NCI-H2107 (cell line): ENCODE measurements around the gene PAQR8.

ENCODE experiments used
- DNase-seq: peaks from one replicate; lab custom pipeline; 2025; lab: John Stamatoyannopoulos, UW

PAQR8 gene

GRCh38 chr6:52351879-52352238 lies 10.1 kb upstream of the PAQR8 start:
- no peak for DNase-seq

DNA sequence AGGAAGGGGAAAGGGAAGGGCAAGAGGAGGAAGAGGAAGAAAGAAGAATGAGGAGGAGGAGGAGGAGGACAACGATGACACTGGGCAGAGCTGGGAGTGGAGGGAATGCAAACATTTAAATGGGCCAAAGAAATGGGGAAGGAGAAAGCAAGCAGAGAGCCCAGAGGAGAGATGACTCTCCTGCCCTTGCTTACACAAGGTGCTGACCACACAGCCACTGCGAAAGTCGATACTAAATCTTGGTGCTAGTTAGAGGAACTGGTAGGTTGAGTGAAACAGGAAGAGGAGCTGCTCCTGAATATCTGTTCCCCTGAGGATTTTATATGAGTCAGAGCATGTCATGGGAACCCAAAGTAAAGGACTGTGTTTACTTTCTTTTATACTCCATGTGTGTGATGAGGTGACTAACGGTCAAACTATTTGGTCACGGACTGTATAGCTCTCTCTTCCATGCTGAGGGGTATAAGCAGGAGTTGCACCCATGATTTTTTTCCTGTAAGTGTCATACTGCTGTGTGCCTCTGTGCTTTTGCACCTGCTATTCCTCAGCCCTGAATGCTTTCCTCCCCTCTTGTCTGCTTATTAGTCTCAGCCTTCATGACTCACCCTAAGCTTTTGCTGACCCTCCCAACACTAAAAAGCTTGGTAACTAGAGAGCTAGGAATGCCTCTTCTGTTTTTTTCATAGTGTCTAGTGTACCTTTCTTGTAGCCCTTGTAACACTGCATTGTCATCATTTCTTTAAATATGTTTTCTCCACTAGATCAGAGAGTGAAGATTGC lies 9.5 kb upstream of the PAQR8 start:
- no peak for DNase-seq

- DNase-seq = no peak
Measured at GRCh38 chr6:52356017-52356416, 5.9 kb upstream of the PAQR8 start.

GRCh38 chr6:52359403-52359802 lies 2.5 kb upstream of the PAQR8 start:
- DNase-seq = no peak

DNA sequence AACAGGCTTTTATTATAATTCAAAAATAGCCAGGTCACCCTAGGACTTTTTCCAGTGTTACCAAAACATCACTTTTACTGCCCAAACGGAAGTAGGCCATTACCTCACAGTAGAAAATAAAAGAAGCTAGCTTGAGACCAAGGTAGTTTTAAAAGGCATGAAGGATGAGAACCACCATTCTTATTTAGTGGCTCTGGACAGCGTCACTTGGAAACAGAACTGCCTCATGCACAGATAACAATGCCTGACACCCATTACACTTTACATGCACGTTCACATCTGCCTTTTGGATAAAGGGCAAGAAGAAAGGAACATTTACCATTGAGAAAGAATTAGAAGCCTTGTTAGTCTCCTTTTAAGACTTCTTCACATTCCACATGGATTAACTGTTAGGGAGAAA lies 1.9 kb upstream of the PAQR8 start:
- DNase-seq = no peak

DNA sequence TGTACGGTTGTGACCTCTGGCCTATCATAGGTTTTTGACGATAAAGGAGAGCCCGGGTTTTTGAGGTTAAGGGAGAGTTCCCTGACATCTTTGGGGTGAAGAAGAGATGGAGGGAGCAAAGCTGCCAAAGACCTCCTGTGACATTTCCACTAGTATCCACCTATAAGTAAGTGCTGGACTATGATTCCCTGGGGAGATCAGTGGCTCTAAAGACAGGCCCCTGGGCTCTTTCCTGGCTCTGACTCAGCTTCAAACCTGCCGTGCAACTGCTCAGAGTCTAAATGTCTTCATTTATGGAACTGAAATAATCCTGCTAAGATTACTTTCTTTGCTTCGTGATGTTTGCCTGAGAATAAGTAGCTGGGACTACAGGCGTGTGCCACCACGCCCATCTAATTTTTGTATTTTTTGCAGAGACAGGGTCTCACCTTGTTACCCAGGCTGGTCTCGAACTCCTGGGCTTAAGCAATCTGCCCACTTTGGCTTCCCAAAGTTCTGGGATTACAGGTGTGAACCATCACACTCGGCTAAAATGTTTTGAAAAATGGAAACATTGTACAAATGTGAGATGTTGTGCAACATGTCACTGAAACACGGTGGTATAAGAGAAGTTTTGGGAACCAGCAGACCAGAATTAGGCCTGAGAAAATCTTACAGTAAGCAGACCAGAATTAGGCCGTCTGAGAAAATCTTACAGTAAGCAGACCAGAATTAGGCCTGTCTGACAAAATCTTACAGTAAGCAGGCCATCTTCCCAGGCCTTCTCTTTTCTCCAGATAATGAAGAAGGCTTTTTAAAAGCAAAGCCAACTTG lies 1.1 kb upstream of the PAQR8 start:
- DNase-seq = no peak

GRCh38 chr6:52361414-52361944 lies 472 bp upstream of the PAQR8 start:
- DNase-seq = no peak

- no peak for DNase-seq
Measured at GRCh38 chr6:52362443-52363227, 684 bp downstream of the PAQR8 start.

DNA sequence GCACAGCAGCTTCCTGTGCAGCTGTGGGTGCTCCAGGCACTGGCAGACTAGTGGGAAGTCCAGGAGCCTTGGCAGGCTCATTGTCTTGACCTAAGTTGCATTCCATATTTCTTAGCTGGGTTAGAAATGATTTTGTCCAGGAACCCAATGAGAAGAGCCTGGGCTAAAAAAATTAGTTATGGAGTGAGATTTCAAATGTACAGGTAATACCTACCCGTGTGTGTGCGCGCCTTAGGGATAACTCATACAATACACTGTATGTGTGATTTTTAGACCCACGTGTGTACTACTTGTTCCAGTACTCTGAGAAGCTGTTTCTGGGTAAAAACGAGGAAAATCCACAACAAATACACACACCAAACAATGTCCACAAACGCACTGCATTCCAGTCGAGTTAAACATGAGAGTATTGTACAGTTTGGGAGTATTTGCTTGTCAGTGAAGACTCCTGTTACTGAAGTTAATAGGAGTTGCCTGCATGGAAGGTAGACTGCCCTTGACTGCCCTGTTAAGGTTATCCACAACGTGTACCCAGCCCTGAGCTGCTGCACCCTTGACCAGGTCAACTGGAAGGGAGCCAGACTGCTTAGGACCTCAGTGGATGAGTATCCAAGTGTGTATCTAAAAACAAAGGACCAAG lies 1.4 kb downstream of the PAQR8 start:
- no peak for DNase-seq

DNA sequence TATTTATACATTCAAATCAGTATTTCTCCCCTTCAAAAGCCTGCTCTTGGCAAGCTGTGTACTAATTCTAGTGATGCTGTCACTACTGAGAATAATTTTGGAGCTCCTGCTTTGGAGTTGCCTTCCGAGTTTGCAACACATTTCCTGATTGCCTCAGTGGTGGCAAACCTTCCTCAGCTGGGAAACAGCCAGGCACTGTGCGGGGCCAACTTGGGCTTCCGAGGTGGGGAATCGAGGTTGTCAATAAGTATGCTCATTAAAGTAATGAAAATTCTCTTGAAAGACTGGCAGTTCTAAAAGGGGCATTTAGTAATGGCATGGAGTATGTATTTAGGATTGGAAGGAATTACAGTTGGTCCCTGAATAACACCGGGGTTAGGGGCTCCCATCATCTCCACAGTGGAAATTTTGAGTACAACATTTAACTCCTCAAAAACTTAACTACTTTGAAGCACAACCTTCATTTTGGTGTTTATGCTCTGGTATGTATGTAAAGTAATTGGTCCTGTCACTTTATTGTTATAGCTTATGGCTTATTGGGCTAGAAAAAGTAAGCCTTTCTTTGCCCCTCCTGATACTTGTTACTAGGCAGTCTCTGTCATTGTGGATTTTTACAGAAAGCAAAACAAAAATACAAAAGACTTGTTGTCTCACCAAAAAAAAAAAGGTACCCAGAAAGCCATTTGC lies 2.7 kb downstream of the PAQR8 start:
- DNase-seq = no peak

DNA sequence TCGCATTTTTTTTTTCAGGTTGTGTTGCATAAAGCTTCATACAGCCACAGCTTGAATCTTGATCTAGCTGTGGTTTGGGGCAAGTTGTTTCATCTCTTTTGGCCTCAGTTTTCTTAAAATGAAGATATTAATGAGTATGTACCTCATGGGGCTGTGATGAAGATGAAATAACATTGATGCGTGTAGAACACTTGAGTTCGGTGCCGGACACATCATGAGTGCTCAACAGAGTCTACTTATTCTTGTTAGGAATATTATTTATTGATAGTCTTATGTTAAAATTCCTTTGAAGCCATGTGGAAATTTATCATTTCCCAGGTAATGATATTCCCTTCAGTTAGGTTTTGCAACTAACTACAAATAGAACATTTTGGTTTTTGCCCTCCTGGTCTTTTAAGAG lies 3.4 kb downstream of the PAQR8 start:
- no peak for DNase-seq

GRCh38 chr6:52365866-52366540 lies 4.1 kb downstream of the PAQR8 start:
- no peak for DNase-seq

DNA sequence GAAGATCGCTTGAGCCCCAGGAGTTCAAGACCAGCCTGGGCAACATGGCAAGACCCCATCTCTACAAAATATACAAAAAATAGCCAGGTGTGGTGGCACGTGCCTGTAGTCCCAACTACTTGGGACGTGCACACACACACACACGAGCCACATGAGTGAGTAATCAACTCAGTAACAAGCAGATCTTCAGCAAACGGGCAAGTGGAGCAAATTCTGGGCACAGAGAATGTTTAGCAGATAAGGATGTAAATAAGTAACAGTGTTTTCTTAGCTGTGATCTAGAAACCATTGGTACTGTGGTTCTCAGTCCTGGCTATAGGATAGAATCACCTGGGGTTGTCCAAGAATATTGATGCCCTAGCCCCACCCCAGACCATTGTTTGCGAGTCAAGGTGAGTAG lies 6.1 kb downstream of the PAQR8 start:
- no peak for DNase-seq

- no peak for DNase-seq
Measured at GRCh38 chr6:52369234-52369633, 7.3 kb downstream of the PAQR8 start.

GRCh38 chr6:52371656-52372191 lies 9.8 kb downstream of the PAQR8 start:
- no peak for DNase-seq

- no peak for DNase-seq
Measured at GRCh38 chr6:52373151-52373690, 11.3 kb downstream of the PAQR8 start.

DNA sequence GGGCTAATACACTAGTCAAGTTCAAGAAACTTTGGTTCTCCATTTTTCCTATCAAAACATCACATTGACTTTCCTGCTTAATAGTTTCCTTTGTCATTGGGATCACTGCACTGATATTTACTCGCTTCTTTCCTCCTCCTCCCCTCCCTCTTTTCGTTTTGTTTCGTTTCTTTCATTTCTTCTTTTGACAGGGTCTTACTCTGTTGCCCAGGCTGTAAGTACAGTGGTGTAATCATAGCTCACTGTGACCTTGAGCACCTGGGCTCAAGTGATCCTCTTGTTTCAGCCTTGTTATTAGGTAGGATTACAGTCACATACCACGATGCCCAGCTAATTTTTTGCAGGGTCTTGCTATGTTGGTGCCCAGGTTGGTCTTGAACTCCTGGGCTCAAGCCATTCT lies 12.3 kb downstream of the PAQR8 start:
- DNase-seq = no peak

- no peak for DNase-seq
Measured at GRCh38 chr6:52375780-52376556, 14.0 kb downstream of the PAQR8 start.

GRCh38 chr6:52376763-52377162 lies 14.8 kb downstream of the PAQR8 start:
- DNase-seq = no peak
